ENCODE results near the gene PCGF2.

Gene PCGF2

GRCh38 chr17:38751144-38751807 lies 3.1 kb upstream of the PCGF2 start:
- no peak for DNase-seq

DNA sequence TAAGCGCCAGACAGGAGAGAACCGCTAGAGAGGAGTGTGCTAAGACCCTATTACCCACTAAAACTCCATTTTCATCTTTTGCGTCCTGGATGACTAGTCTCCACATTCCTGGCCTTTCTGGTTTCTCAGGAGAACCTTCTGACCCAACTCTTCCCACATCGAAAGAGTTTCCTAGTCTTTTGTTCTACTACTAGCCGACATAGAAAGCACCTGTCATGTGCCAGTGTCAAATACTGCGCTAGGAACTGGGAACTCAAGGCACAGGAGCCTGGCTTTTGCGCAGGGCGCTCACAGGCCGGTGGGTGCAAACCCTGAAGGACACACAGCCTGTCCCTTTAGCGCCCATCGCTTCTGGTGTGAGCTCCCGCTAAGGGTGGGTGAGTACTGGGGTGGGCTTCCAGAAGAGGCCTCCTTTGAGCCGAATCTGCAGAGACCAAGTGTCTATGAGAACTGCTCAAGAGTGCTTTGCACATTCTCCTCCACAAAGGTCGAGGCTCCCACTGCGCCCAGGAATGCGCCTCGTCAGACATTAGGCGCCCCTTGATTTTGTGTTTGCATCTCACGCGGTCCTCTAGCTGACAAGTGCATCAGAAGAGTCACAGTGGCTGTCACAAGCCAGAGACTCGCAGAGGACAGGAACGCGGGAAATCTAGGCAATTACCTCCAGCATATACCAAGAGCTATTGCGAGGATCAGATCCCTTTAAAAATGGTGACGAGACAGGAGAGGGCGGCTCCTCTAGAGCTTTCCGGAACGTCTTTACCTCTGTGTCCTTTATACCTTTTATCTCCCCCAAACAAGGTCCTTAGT lies 2.4 kb upstream of the PCGF2 start:
- DNase-seq, result peak; percentile 56

DNA sequence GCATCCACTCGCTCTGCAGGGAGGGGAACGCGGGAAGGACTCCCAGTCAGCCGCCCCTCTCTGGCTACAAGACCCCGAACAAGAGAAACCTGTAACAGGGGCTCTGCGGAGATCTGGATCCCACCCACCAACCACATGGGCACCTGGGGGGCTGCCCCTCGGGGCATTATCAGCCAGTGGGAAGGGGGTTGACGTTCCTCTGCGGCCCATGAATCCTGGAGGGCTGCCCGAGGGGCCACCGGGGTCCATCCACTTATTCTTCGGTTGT lies 1.8 kb upstream of the PCGF2 start:
- DNase-seq, result peak; percentile 47

DNA sequence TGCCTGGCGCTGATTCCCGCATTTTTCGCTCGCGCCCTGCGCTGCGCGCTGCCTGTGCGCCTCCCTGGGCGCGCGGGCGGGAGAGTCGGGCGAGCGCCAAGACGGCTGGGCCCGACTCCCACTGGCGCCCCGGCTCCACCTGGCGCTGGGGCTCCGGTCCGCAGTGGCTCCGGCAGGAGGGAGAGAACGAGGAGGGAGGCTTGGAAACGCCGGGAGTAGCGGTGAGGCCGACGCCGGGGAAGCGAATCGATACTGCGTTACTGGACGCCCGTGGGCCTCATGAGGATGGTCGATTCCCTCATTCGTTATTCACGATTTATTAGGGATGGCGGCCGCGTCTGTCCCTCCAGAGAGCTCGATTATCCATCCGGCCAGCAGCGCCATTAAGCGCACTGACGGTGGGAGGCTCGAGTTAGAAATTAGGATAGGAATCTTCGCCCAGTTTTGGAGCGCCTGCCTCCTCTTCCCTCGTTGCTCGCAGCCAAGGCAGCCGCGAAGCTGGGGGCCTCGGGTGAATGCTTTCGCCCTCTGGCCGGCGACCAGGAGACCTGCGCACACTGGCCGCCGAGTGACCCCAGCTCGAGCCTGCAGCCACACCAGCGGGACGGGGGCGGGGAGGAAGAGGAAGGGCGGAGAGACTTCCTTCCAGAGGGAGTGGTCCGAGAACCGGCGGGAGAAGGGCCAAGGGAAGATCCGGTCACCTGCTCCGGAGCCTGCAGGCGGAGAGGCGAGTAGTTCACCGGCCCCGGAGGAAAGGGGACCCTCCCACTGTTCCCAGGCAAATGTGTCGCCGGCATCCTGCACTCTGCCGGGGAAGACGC lies 1.3 kb upstream of the PCGF2 start:
- no peak for DNase-seq

DNA sequence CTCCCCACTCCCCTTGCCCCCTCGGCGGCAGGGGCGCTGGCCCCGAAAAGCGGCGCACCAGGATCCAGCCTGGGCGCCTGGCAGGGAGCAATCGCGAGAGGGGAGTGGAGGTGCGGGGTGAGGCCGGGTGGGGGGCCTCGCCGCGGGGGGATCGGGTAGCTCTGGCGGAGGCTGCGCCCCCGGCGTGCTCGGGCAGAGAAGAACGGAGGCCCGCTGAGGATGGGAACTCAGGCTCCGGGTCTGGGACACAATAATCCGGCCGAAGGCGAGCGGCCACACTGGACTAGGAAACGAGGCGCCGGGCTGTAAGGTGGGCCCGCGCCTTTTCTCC lies 721 bp upstream of the PCGF2 start:
- DNase-seq, result no peak

DNA sequence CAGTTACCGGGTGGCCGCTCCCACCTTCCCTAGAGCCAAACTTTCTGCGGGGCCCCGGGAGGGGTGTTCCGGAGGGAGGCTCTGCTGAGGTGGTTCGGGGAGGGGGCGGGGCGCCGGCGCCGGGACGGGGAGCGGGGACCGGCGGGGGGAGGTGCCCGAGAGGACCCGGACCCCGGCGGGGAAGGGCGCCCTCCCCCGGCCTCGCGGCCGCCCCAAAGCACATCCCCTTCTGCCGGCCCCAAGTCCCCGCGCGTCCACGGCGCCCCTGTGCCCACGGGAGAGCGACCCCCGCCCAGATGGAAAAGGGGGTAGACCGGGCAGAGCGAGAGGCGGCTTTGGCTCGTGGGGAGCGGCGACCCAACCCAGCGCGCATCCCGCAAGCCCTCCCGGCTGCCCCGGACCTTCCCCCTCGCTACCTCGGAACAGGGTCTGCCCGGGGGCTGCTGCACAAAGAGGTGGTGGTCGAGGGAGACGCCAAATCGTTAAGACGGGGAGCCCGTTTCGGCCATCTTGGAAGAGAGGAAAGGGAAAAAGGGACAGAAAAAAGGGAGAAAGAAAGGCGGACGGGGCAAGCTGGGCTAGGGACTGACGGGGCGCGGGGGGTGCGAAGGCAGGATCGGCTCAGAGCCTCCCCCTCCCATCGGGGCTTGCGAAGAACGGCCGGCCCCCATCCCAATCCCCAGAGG lies 530 bp downstream of the PCGF2 start:
- no peak for DNase-seq

- DNase-seq, result no peak
These were observed 1.2 kb downstream of the PCGF2 start for GRCh38 chr17:38746849-38747462.

GRCh38 chr17:38746004-38746848 lies 1.9 kb downstream of the PCGF2 start:
- no peak for DNase-seq

DNA sequence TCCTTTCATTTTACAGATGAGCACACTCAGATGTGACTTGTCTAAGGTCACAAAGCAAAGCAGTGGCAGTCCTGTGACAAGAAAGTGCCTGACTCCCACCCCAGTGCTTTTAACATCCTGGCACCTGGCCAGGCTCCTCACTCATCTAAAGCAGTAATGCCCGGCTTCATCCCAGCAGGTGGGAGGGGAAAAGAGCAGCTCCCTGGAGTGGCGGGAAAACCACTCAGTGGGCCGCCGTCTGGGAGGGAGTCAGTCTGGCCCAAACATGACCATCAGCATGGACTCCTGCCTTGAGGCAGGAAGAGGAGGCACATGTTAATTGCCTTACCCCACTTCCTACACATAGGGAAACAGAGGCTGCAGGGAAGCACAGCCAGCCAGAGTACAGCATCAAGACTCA lies 2.6 kb downstream of the PCGF2 start:
- DNase-seq, result no peak

DNA sequence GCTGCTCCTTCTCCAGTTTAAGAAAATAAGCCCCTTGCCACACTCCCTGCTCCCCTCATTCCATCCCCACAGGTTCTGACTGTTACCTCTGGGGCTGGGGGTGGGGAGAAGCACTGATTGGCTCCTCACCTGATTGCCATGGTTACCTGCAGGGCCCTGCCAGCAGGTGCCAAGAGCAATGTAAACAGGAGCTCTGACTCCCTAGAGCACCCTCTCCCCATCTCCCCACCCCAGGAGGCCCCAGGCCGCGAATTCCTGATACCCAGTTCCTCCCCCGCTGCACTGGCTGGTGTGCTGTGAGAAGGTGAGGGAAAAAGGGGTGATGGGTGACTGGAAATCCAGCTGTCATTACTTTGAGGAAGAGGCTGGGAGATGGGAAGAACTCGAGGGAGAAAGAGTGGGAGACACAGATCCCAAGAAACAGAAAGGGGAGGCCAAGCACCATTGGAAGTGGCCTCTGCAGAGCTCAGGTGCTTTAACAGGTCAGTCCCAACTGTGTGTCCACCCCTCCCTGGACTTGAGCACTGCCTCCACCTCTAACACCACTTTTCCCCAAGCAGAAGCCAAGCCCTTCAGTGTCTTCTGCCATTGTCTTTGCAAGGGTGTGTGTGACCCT lies 4.5 kb downstream of the PCGF2 start:
- no peak for DNase-seq

- peak; percentile 98 for DNase-seq
These were observed 5.5 kb downstream of the PCGF2 start for GRCh38 chr17:38742411-38743308.

GRCh38 chr17:38741921-38742410 lies 6.2 kb downstream of the PCGF2 start:
- DNase-seq, result no peak

- no peak for DNase-seq
These were observed 6.7 kb downstream of the PCGF2 start for GRCh38 chr17:38741461-38741860.

GRCh38 chr17:38740806-38741205 lies 7.3 kb downstream of the PCGF2 start:
- no peak for DNase-seq

- DNase-seq, result no peak
These were observed 8.1 kb downstream of the PCGF2 start for GRCh38 chr17:38740044-38740443.

GRCh38 chr17:38739305-38739704 lies 8.8 kb downstream of the PCGF2 start:
- DNase-seq, result no peak

- DNase-seq, result no peak
These were observed 9.4 kb downstream of the PCGF2 start for GRCh38 chr17:38738686-38739085.

DNA sequence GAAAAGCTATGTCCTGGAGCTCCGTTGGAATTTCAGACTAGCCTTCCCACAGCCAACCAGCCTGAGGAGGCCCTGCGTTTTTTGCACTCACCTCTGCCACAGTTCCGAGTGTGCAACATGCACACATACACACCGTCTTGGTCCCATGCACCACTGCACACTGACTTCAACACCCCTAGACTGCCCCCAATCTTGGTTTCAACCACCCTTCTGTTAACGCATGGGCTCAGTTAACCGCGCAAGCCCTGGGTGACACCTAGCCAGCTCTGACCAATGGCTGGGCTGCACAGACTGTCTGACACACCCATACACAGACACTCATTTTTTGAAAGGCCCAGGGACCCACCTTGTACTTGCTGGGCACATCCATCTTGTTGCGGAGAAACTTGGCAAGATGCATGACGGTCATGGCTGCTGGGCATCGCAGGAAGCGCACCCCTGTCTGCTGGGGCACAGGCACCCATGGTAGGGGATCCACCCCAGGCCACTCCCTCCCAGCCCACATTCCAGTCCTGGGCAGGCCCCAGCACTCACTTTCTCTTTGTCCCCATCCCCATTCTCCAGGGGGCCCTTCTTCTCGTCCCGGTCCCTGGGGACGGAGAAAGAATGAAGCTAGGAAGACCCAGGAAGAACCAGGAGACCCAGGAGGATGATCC lies 10.0 kb downstream of the PCGF2 start:
- no peak for DNase-seq

GRCh38 chr17:38735161-38735997 lies 12.8 kb downstream of the PCGF2 start:
- peak; percentile 51 for DNase-seq
